Epithelial cell of proximal tubule (primary cell): ENCODE measurements around the gene AGL. TPM values are rescaled to one million over a fixed set of nuclear protein-coding genes. Genes with fewer than 3 reads are reported as not detected.
A peak's percentile ranks its signal among the peaks of the same experiment; 100 is the strongest.
"Not testable (repeated sequence)": the region's sequence is repeated elsewhere in the genome, so short reads cannot be mapped to it uniquely, and the experiment has no call there.

Experiments
- DNase-seq: peaks from one replicate; pipeline ENCODE4 v3.0.0-alpha.2; 2011; ENCODE audit warnings: low read depth
- H3K4me3 ChIP-seq: 2 replicates; pipeline ENCODE4 v1.5.1; 2011; ENCODE audit warnings: low read depth, mild to moderate bottlenecking, low read length
- total RNA-seq: library from RNA; depleted of rRNA; stranded (reverse); fragments of >200 nt; gene quantifications from 2 replicates; pipeline ENCODE4 v1.2.3, GENCODE V29; 2015
- TF ChIP-seq, protein P1 (sequence below): conservative IDR thresholded peaks from 2 replicates; pipeline ENCODE4 v1.5.1; 2012; ENCODE audit warnings: low read depth, mild to moderate bottlenecking, low read length

AGL gene
- total RNA-seq, 1 donor from 2014 or later: 9.1 TPM

DNA sequence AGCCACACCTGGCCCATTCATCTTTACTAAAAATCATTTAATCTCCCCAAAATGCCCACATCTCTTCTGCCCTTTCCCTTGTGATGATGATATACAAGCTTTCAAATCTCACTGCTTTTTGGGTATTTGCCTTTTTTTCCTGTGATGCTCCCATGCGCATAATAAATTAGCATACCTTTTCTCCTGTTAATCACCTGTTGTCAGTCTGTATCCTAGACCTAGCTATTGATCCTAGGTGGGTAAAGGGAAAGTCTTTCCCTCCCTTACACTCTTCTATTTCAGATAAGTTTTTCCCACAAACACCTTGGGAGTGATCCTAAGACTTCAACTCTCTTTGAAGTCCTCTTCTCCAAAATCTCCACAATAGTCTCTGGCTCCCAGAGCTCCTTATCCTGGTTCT is 107.7 kb downstream of the AGL start:
- H3K4me3 ChIP-seq: no peak overlapping the region
- TF ChIP-seq, protein P1, sequence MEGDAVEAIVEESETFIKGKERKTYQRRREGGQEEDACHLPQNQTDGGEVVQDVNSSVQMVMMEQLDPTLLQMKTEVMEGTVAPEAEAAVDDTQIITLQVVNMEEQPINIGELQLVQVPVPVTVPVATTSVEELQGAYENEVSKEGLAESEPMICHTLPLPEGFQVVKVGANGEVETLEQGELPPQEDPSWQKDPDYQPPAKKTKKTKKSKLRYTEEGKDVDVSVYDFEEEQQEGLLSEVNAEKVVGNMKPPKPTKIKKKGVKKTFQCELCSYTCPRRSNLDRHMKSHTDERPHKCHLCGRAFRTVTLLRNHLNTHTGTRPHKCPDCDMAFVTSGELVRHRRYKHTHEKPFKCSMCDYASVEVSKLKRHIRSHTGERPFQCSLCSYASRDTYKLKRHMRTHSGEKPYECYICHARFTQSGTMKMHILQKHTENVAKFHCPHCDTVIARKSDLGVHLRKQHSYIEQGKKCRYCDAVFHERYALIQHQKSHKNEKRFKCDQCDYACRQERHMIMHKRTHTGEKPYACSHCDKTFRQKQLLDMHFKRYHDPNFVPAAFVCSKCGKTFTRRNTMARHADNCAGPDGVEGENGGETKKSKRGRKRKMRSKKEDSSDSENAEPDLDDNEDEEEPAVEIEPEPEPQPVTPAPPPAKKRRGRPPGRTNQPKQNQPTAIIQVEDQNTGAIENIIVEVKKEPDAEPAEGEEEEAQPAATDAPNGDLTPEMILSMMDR: no peak
- no peak for DNase-seq

DNA sequence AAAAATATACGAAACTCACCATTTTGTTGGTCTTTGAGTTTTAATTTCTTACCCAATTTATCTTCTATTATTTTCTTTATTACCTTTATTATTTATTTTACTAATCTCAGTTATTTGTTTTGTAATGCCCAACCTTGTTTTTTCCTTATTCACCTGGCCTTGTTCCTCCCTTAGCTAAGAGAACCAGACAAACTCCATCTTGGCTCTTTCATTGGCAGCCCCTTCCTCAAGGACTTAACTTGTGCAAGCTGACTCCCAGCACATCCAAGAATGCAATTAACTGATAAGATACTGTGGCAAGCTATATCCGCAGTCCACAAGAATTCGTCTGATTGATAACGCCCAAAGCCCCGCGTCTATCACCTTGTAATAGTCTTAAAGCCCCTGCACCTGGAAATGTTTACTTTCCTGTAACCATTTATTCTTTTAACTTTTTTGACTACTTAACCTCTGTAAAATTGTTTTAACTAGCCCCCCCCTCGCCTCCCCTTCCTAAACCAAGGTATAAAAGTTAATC is 109.1 kb downstream of the AGL start:
- not testable (repeated sequence) for H3K4me3 ChIP-seq, DNase-seq

DNA sequence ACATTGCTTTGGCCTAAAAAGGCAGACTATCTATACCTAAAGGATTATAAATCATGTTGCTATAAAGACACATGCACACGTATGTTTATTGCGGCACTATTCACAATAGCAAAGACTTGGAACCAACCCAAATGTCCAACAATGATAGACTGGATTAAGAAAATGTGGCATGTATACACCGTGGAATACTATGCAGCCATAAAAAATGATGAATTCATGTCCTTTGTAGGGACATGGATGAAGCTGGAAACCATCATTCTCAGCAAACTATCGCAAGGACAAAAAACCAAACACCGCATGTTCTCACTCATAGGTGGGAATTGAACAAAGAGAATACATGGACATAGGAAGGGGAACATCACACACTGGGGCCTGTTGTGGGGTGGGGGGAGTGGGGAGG is 110.1 kb downstream of the AGL start:
- not testable (repeated sequence) for H3K4me3 ChIP-seq, DNase-seq

DNA sequence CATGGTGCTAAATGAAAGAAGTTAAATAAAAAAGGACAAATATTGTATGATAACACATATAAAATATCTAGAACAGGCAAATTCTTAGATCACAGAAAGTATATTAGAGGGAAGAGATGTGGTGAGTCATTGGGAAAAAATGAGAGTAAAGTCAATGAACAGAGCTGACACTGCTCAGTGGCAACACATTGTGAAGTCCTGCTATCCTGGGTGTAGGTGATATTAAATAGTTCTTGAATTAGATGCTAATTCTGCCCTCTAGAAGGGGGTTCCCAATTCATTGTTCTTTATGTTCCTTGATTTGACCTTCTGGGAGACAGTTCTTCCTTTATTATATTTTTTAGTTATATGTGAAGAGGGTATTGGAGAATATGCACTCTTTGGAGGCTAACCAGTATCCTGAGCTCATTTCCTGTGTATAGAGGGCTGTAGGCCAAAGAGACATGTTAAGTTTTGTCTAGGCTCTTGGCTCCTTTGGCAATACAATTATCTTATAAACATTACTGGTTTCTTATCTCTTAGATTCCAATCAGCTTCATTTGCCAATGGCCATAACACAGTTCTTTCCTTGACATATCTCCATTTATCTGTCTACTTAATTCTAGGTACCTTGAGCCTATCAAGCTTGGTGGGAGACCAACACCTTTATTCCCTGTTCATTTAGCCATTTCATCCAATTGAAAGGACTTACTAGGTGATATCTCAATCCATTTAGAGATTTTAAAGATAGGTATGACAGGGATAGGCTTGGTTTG is 113.1 kb downstream of the AGL start:
- DNase-seq: peak; percentile 25
- H3K4me3 ChIP-seq: no peak overlapping the region
- TF ChIP-seq, protein P1: no peak

DNA sequence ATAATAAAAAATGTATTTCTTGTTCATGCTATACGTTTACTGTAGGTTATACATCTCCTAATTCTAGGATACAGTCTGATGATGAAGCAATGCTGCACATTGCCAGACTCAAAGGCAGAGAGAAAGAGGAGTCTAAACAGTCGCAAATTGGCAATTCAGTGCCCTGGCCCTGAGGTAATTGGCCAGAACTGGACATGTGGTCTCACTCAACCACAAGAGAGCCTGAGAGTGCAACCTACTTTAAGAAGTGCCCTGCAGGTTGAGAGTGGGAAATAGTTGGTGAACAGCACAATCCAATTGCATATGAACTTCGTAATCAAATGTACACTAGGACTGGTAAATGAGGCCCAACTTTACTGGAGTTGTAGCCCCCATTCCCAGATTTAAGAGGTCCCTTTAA is 114.6 kb downstream of the AGL start:
- TF ChIP-seq, protein P1: no peak
- H3K4me3 ChIP-seq: no peak overlapping the region
- no peak for DNase-seq

DNA sequence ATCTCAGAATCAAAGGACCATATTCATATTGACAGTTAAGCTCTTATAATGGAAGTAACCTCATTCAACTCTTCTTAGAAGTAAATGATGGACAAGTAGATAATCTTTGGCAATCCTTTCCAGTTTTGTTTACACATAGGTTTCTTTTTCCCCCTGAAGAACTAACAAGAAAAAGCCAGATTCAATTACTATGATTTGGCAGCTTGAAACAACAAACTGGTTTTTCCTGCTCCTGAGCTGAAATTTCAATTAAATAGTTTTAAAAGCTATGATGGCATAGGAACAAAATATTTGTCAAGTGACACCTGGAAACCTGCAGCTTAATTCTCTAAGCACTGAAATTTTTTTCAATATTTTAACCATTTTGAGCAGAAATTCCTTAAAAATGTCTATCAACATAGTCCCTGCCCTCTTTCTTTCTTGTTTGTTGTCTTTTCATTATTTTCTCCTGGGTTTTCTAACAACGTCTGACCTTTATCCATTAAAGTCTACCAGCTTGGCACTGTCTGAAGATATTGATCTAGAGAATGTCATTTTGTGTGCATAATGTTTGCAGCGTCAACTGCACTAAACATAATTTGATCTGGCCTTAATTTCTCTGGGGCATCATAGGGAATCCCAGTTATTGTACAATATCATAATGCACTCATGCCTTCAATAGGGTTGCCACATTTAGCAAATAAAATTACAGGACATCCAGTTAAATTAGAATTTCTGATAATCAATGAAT is 115.7 kb downstream of the AGL start:
- no peak overlapping the region for H3K4me3 ChIP-seq
- TF ChIP-seq, protein P1: no peak
- DNase-seq: no peak

DNA sequence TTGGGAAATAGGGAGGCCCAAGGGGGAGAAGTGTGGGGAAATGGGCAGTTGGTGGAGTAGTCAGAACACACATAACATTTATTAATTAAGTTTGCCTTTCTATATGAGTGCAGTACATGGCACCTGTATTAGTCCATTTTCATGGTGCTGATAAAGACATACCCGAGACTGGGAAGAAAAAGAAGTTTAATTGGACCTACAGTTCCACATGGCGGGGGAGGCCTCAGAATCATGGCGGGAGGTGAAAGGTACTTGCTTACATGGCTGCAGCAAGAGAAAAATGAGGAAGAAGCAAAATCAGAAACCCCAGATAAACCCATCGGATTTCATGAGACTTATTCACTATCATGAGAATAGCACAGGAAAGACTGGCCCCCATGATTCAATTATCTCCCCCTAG is 118.1 kb downstream of the AGL start:
- DNase-seq: no peak
- no peak overlapping the region for H3K4me3 ChIP-seq
- TF ChIP-seq, protein P1: no peak

DNA sequence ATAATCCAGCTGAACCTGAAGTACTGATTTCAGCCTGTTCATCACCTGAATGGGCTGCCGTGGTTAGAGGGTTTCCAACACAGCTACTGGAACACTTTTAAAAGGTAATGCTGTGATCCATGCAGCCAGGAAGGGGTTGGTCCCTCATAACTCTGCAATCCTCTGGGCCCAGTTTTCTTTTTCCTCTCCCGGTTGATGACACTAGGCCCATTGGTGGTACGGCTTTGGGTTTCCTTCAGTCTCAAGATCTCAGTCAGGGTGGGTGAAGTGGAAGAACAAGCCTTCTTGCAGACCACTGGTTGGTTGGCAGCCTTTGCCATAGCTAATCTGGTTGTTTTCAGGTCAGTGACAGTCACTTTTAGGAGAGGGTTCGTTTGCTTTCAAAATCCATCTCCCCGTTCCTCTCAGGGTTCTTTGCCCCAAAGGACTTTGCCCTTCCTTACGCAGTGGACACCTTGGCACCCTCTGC is 119.1 kb downstream of the AGL start:
- H3K4me3 ChIP-seq: peak overlapping the region; percentile 90
- TF ChIP-seq, protein P1: no peak
- DNase-seq: no peak
